K562 (cell line): ENCODE results near the gene CSTPP1. TPM values are rescaled to one million over a fixed set of nuclear protein-coding genes. Genes with fewer than 3 reads are reported as not detected.

Experiments used
- HDAC6 ChIP-seq: IDR thresholded peaks from 2 replicates; pipeline ENCODE4 v1.6.1; 2012; ENCODE audit warnings: low read depth, mild to moderate bottlenecking, control low read depth, inconsistent platforms, low read length, moderate library complexity
- IRF2 ChIP-seq: sonication (generic); formaldehyde crosslinking; IDR thresholded peaks from 2 replicates; pipeline ENCODE4 v1.8.1; 2022; ENCODE audit warnings: mild to moderate bottlenecking, missing genetic modification reagents
- NKRF ChIP-seq: fragments of 450-650 bp; IDR thresholded peaks from 2 replicates; pipeline ENCODE4 v1.6.1; 2016; ENCODE audit warnings: borderline replicate concordance
- SPI1 ChIP-seq: IDR thresholded peaks from 2 replicates; pipeline ENCODE4 v1.6.1; 2011; ENCODE audit warnings: low read depth, low read length, control low read depth, borderline replicate concordance
- ZKSCAN3 ChIP-seq: fragments of 250-450 bp; sonication (Bioruptor Pico); IDR thresholded peaks from 2 replicates; pipeline ENCODE4 v1.4.0; 2020
- ZNF143 ChIP-seq: sonication (generic); formaldehyde crosslinking; IDR thresholded peaks from 2 replicates; pipeline ENCODE4 v1.9.0; 2022; ENCODE audit warnings: mild to moderate bottlenecking, missing genetic modification reagents
- ZSCAN29 ChIP-seq: fragments of 450-650 bp; IDR thresholded peaks from 2 replicates; pipeline ENCODE4 v1.6.1; 2017
- polyA plus RNA-seq, 8 experiments: library from polyadenylated mRNA; depleted of rRNA in 4 of 8; stranded (reverse) in 5 of 8; unstranded in 3 of 8; fragments of >200 nt; fragmentation: Nextera tagmentation in 2 of 8; fragmentation: Illumina TruSeq in 1 of 8; extraction: Ambion mirVana in 2 of 8; extraction: Trizol in 1 of 8; gene quantifications; 2 replicates each; pipeline versions ENCODE4 v1.2.1 to v1.2.3, GENCODE V29; 2011 to 2014; ENCODE audit warnings: inconsistent platforms in 1 of 8, missing spikeins in 1 of 8
- total RNA-seq, 7 experiments: library from RNA; depleted of rRNA in 6 of 7; stranded (reverse); fragments of >200 nt in 6 of 7; fragmentation: Illumina TruSeq in 2 of 7; extraction: Trizol in 2 of 7; gene quantifications; 2 replicates each; pipeline versions ENCODE4 v1.2.1 to v1.2.3, GENCODE V29; 2011 to 2021; ENCODE audit warnings: low replicate concordance in 1 of 7
- TF ChIP-seq, protein P1 (sequence below): IDR thresholded peaks from 2 replicates; pipeline ENCODE4 v1.6.1; 2016; ENCODE audit warnings: missing genetic modification characterization, missing compliant biosample characterization
- TF ChIP-seq, protein P2 (sequence below): fragments of 450-650 bp; formaldehyde crosslinking; IDR thresholded peaks from 2 replicates; pipeline ENCODE4 v1.4.0; 2020; ENCODE audit warnings: mild to moderate bottlenecking, moderate library complexity

Gene CSTPP1
- total and polyA plus RNA-seq, 9 of the 15 experiments (the other 6 are each of a cell fraction or from before 2014, with no cell fraction given) = 6.5 to 17.8 (median 9.2) TPM

DNA sequence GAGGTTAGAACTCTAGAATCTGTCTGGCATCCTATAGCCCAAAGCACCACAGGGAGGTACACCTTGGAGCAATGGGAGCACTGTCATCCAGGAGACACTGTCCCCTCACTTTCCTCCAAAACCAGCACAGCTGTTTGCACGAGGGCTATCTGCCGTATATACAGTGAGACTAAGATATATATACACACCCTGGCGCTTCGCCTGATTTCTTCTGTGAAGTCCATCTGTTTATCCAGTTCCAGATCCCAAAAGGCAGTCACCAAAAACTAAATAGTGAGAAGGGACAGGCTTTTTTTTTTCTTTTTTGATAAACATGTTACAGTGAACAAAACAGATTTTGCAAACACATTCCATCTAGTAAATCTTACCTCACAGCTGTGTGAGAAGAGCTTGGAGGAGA is 171.7 kb downstream of the CSTPP1 start (continued):
- no peak for TF ChIP-seq NKRF
- no peak for TF ChIP-seq ZNF143 (CRISPR knock-in tag)
- TF ChIP-seq IRF2 (CRISPR knock-in tag) = no peak
- TF ChIP-seq, protein P1, sequence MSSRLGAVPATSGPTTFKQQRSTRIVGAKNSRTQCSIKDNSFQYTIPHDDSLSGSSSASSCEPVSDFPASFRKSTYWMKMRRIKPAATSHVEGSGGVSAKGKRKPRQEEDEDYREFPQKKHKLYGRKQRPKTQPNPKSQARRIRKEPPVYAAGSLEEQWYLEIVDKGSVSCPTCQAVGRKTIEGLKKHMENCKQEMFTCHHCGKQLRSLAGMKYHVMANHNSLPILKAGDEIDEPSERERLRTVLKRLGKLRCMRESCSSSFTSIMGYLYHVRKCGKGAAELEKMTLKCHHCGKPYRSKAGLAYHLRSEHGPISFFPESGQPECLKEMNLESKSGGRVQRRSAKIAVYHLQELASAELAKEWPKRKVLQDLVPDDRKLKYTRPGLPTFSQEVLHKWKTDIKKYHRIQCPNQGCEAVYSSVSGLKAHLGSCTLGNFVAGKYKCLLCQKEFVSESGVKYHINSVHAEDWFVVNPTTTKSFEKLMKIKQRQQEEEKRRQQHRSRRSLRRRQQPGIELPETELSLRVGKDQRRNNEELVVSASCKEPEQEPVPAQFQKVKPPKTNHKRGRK (tag) = no peak
- TF ChIP-seq HDAC6 = no peak
- TF ChIP-seq SPI1 = no peak
- no peak for TF ChIP-seq ZSCAN29
- no peak for TF ChIP-seq ZKSCAN3
- TF ChIP-seq, protein P2, sequence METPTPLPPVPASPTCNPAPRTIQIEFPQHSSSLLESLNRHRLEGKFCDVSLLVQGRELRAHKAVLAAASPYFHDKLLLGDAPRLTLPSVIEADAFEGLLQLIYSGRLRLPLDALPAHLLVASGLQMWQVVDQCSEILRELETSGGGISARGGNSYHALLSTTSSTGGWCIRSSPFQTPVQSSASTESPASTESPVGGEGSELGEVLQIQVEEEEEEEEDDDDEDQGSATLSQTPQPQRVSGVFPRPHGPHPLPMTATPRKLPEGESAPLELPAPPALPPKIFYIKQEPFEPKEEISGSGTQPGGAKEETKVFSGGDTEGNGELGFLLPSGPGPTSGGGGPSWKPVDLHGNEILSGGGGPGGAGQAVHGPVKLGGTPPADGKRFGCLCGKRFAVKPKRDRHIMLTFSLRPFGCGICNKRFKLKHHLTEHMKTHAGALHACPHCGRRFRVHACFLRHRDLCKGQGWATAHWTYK (CRISPR knock-in tag) = no peak
